Testis (tissue), 3 donors: ENCODE data around the gene CSH1. TPM values are rescaled to one million over a fixed set of nuclear protein-coding genes. Genes with fewer than 3 reads are reported as not detected.
A peak's percentile ranks its signal among the peaks of the same experiment; 100 is the strongest.
"Not testable (repeated sequence)": the region's sequence is repeated elsewhere in the genome, so short reads cannot be mapped to it uniquely, and the experiment has no call there.

Experiments
- DNase-seq: peaks from one replicate; pipeline ENCODE4 v3.0.0-alpha.2; 2019
- H3K27ac ChIP-seq, 2 donors: fragments of 200-600 bp; sonication (generic); one replicate each; pipeline ENCODE4 v1.5.1; 2019
- H3K27me3 ChIP-seq: fragments of 200-600 bp; sonication (generic); one replicate; pipeline ENCODE4 v1.5.1; 2019
- H3K36me3 ChIP-seq: fragments of 200-600 bp; sonication (generic); one replicate; pipeline ENCODE4 v1.5.1; 2017; ENCODE audit warnings: low read depth; ENCODE audit errors: missing control alignments
- H3K4me1 ChIP-seq: fragments of 200-600 bp; sonication (generic); one replicate; pipeline ENCODE4 v1.5.1; 2019
- H3K4me3 ChIP-seq, 2 donors: fragments of 200-600 bp; sonication (generic); one replicate each; pipeline ENCODE4 v1.5.1; 2017 to 2019
- H3K9me3 ChIP-seq: fragments of 200-600 bp; sonication (generic); one replicate; pipeline ENCODE4 v1.5.1; 2017
- POLR2A ChIP-seq: fragments of 450-650 bp; IDR thresholded peaks from one replicate; pipeline ENCODE4 v1.6.1; 2017; ENCODE audit warnings: antibody characterized with exemption, mild to moderate bottlenecking, moderate library complexity
- WGBS, 2 donors: methylation state at CpG; one replicate each; pipeline ENCODE4 v1.1.5; 2018; 5-methylcytosine and 5-hydroxymethylcytosine counted together
- intact Hi-C: fragments of 100-400 bp; cut with DNase I; formaldehyde crosslinking; loops from one replicate; pipeline ENCODE4 v1.15.1; 2023; ENCODE audit warnings: low total_unique reads
- polyA plus RNA-seq: library from polyadenylated mRNA; stranded (reverse); fragments of 350-450 nt; fragmentation: Illumina TruSeq; extraction: RNeasy Lipid Tissue Mini Kit (QIAGEN cat#74804); gene quantifications from one replicate; pipeline ENCODE4 v1.2.3, GENCODE V29; 2014; ENCODE audit warnings: low read depth, low replicate concordance; ENCODE audit not compliant: insufficient read depth
- total RNA-seq, 2 donors: library from RNA; depleted of rRNA; stranded (reverse); fragments of >200 nt; gene quantifications; one replicate each; pipeline ENCODE4 v1.2.3, GENCODE V29; 2016
- TF ChIP-seq, protein P1 (sequence below), 3 experiments: fragments of 450-650 bp in 2 of 3; fragments of 200-600 bp in 1 of 3; sonication (generic) in 1 of 3; IDR thresholded peaks; one replicate each; pipeline ENCODE4 v1.5.1; 2016 to 2019; ENCODE audit warnings: antibody characterized with exemption in 3 of 3, mild to moderate bottlenecking in 2 of 3, moderate library complexity in 1 of 3

Gene CSH1
- total and polyA plus RNA-seq, 3 donors from 2014 or later, result 0.71 to 1.2 TPM; not detected in 1

DNA sequence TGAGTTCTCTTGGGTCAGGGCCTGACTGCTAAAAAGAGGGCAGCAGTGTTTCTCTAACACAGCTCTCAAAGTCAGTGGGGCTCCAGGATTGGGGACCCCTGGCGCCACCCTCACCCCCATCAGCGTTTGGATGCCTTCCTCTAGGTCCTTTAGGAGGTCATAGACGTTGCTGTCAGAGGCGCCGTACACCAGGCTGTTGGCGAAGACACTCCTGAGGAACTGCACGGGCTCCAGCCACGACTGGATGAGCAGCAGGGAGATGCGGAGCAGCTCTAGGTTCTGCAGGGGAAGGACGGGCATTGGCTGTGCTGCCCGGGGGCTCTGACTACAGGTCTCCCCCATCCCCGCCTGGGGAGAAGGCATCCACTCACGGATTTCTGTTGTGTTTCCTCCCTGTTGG, 21.3 kb upstream of the CSH1 start:
- intact Hi-C loops, result loop anchor here (10.0 kb wide), 1 partner anchor 107 kb away; the partner anchor contains the start of gene ICAM2
- 72 to 93% methylated on average over 10 to 13 of the region's 13 CpGs for whole genome bisulfite sequencing, 2 donors
- no peaks in the 10 kb centered on the region for H3K27me3 ChIP-seq
- no peak for TF ChIP-seq POLR2A
- TF ChIP-seq, protein P1, sequence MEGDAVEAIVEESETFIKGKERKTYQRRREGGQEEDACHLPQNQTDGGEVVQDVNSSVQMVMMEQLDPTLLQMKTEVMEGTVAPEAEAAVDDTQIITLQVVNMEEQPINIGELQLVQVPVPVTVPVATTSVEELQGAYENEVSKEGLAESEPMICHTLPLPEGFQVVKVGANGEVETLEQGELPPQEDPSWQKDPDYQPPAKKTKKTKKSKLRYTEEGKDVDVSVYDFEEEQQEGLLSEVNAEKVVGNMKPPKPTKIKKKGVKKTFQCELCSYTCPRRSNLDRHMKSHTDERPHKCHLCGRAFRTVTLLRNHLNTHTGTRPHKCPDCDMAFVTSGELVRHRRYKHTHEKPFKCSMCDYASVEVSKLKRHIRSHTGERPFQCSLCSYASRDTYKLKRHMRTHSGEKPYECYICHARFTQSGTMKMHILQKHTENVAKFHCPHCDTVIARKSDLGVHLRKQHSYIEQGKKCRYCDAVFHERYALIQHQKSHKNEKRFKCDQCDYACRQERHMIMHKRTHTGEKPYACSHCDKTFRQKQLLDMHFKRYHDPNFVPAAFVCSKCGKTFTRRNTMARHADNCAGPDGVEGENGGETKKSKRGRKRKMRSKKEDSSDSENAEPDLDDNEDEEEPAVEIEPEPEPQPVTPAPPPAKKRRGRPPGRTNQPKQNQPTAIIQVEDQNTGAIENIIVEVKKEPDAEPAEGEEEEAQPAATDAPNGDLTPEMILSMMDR (IDR thresholded peaks at IDR 0.05), result no peak
- H3K4me3 ChIP-seq, result no peak overlapping the region
- H3K36me3 ChIP-seq, result no peaks in the 10 kb centered on the region
- H3K9me3 ChIP-seq, result no peaks in the 10 kb centered on the region
- no peak overlapping the region for H3K27ac ChIP-seq
- no peak for DNase-seq
- no peaks in the 10 kb centered on the region for H3K4me1 ChIP-seq

DNA sequence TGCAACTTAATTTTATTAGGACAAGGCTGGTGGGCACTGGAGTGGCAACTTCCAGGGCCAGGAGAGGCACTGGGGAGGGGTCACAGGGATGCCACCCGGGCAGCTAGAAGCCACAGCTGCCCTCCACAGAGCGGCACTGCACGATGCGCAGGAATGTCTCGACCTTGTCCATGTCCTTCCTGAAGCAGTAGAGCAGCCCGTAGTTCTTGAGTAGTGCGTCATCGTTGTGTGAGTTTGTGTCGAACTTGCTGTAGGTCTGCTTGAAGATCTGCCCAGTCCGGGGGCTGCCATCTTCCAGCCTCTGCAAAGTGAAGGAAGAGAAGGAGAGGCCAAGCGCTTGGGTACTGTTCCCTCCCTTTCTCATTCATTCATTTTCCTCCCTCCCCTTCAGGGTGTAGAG, 20.8 kb upstream of the CSH1 start:
- H3K36me3 ChIP-seq, H3K9me3 ChIP-seq, H3K27me3 ChIP-seq, DNase-seq, H3K27ac ChIP-seq, H3K4me1 ChIP-seq, H3K4me3 ChIP-seq: not testable (repeated sequence)
- WGBS, 2 donors, result 92 to 95% methylated on average over 11 of the region's 11 CpGs
- intact Hi-C loops, result loop anchor here (10.0 kb wide), 1 partner anchor 108 kb away; the partner anchor contains the start of gene ICAM2

DNA sequence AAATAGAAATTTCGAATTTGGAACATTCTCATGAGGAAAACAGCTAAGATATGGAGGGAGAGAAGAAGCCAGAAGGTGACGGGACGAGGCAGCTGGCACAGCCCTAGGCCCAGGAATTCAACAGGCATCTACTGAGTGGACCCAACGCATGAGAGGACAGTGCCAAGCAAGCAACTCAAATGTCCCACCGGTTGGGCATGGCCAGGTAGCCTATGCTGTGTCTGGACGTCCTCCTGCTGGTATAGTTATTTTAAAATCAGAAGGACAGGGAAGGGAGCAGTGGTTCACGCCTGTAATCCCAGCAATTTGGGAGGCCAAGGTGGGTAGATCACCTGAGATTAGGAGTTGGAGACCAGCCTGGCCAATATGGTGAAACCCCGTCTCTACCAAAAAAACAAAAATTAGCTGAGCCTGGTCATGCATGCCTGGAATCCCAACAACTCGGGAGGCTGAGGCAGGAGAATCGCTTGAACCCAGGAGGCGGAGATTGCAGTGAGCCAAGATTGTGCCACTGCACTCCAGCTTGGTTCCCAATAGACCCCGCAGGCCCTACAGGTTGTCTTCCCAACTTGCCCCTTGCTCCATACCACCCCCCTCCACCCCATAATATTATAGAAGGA, 20.3 kb upstream of the CSH1 start:
- intact Hi-C loops, result loop anchor here (10.0 kb wide), 1 partner anchor 108 kb away; the partner anchor contains the start of gene ICAM2
- no peak for TF ChIP-seq POLR2A
- TF ChIP-seq, protein P1 (IDR thresholded peaks at IDR 0.05), result no peak
- DNase-seq, result no peak

DNA sequence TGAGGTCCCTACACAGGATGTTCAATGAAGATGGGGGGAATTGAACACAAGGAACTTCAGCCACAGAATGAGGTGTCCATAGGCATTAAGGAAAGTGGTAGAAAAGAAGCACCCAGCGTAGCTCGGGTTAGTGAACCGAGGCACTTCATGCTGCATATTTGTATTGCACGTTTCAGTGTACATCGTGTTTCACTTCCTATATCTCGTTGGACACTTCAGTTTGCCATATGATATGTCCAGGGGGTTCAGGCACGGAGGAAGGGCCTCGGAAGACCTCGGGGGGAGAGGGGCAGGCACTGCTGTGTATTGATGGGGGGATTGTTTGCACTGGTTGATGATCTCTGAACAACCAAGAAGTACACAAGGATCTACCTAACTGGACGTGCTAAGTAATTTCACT, 19.4 kb upstream of the CSH1 start:
- H3K36me3 ChIP-seq, H3K9me3 ChIP-seq, H3K27me3 ChIP-seq, H3K27ac ChIP-seq, H3K4me3 ChIP-seq, DNase-seq, H3K4me1 ChIP-seq: not testable (repeated sequence)
- 83 to 87% methylated on average over 10 of the region's 10 CpGs for WGBS, 2 donors
- intact Hi-C loops, result loop anchor here (10.0 kb wide), 1 partner anchor 109 kb away; the partner anchor contains the start of gene ICAM2

More for the DNA sequence above, 20.3 kb upstream of the CSH1 start:
- Histone ChIP-seq H3K27me3 (no peaks in the 10 kb centered on the region), H3K36me3 (no peaks in the 10 kb centered on the region), H3K4me3 (no peak overlapping the region), H3K4me1 (no peaks in the 10 kb centered on the region), H3K9me3 (no peaks in the 10 kb centered on the region), H3K27ac (no peak overlapping the region)
- WGBS, 2 donors, result 89 to 92% methylated on average over 12 of the region's 12 CpGs

DNA sequence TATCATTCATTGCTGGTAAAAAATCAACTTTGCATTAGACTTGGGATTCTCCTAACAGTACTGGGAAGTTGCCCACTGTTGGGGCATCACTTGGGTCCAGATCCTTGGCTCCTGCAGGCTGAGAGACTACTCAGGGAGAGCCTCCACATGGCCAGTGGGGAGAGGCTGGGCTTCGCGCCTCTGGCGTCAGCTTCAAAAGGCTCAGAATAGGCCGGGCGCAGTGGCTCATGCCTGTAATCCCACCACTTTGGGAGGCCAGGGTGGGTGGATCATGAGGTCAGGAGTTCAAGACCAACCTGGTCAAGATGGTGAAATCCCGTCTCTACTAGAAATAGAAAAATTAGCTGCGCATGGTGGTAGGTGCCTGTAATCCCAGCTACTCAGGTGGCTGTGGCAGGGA, 18.1 kb upstream of the CSH1 start:
- Histone ChIP-seq H3K27me3 (no peaks in the 10 kb centered on the region), H3K4me1 (no peaks in the 10 kb centered on the region), H3K4me3 (no peak overlapping the region), H3K36me3 (no peaks in the 10 kb centered on the region), H3K9me3 (no peaks in the 10 kb centered on the region), H3K27ac (no peak overlapping the region)
- WGBS, 2 donors, result 90 to 94% methylated on average over 7 of the region's 7 CpGs
- intact Hi-C loops, result loop anchor here (10.0 kb wide), 1 partner anchor 110 kb away; the partner anchor contains the start of gene ICAM2
- no peak for DNase-seq
- TF ChIP-seq POLR2A, result no peak
- TF ChIP-seq, protein P1 (IDR thresholded peaks at IDR 0.05), result no peak

DNA sequence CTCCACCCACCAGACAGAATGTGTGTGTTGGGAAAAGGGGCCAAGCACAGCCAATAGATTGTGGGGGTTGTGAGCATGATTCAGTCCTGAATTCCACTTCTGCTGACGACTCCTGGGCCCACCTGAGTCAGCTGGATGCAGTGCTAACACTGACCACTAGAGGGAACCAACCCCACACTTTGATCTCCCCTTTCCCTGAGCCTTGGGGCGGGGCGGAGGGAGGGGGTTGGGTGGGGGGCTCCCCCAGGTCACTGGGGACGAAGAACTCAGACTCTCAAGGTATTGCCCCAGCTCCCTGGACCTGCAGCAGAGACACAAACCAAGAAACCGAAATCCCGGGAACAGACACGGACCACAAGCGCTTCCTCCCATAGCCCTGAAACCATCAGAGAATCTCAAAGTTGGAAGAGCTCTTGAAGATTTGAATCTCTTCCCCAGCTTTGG, 15.3 kb upstream of the CSH1 start:
- Histone ChIP-seq H3K4me1 (no peaks in the 10 kb centered on the region), H3K27me3 (no peaks in the 10 kb centered on the region), H3K4me3 (no peak overlapping the region), H3K27ac (no peak overlapping the region), H3K36me3 (no peaks in the 10 kb centered on the region), H3K9me3 (no peaks in the 10 kb centered on the region)
- TF ChIP-seq, protein P1 (IDR thresholded peaks at IDR 0.05), result peak; percentile 19 to 90 (median 59)
- no peak for TF ChIP-seq POLR2A
- intact Hi-C loops, result loop anchor here (10.0 kb wide), 1 partner anchor 113 kb away; the partner anchor contains the start of gene ICAM2
- peak; percentile 79 for DNase-seq
- 45 to 50% methylated on average over 4 to 7 of the region's 8 CpGs for WGBS, 2 donors
